Raji (cell line): ENCODE results near the gene DNAJB4.

Experiments
- POLR2A ChIP-seq: IDR thresholded peaks from 2 replicates; pipeline ENCODE4 v1.6.1; 2011; ENCODE audit warnings: low read depth, low read length, control low read depth; ENCODE audit not compliant: insufficient read depth

Gene DNAJB4

GRCh38 chr1:78004719-78005447, at the start of gene DNAJB4:
DNAJB4 (plus strand) TSS chr1:78004939; CDS start chr1:78005111, 172 bp downstream.
- TF ChIP-seq POLR2A, result peak; percentile 59; the same call in 1 of the 2 replicates

GRCh38 chr1:77955709-77956108, 49.0 kb upstream of the DNAJB4 start:
- TF ChIP-seq POLR2A, result no peak

GRCh38 chr1:77956464-77956863, 48.3 kb upstream of the DNAJB4 start:
- no peak for TF ChIP-seq POLR2A

GRCh38 chr1:77958391-77958790, 46.3 kb upstream of the DNAJB4 start:
- TF ChIP-seq POLR2A, result no peak

GRCh38 chr1:77958850-77959249, 45.9 kb upstream of the DNAJB4 start:
- no peak for TF ChIP-seq POLR2A

- no peak for TF ChIP-seq POLR2A
These were observed 43.3 kb upstream of the DNAJB4 start for GRCh38 chr1:77961392-77961791.

- TF ChIP-seq POLR2A, result no peak
These were observed 38.4 kb upstream of the DNAJB4 start for GRCh38 chr1:77966291-77966690.

- TF ChIP-seq POLR2A, result no peak
These were observed 34.5 kb upstream of the DNAJB4 start for GRCh38 chr1:77970192-77970591.

- no peak for TF ChIP-seq POLR2A
These were observed 32.7 kb upstream of the DNAJB4 start for GRCh38 chr1:77972080-77972479.

- TF ChIP-seq POLR2A, result no peak
These were observed 29.4 kb upstream of the DNAJB4 start for GRCh38 chr1:77975386-77975785.

GRCh38 chr1:77975907-77976306, 28.8 kb upstream of the DNAJB4 start:
- TF ChIP-seq POLR2A, result no peak

GRCh38 chr1:77976433-77977076, 28.2 kb upstream of the DNAJB4 start:
- no peak for TF ChIP-seq POLR2A

- TF ChIP-seq POLR2A, result no peak
These were observed 26.8 kb upstream of the DNAJB4 start for GRCh38 chr1:77977989-77978292.

- TF ChIP-seq POLR2A, result no peak; the same call in 1 of the 2 replicates
These were observed 26.3 kb upstream of the DNAJB4 start for GRCh38 chr1:77978293-77978968.

GRCh38 chr1:77978969-77979876, 25.5 kb upstream of the DNAJB4 start, which contains the start of gene FUBP1:
FUBP1 (minus strand) TSS chr1:77979072; CDS start chr1:77979004, 68 bp downstream.
- peak; percentile 98 for TF ChIP-seq POLR2A

GRCh38 chr1:77983997-77984355, 20.8 kb upstream of the DNAJB4 start:
- TF ChIP-seq POLR2A, result no peak

GRCh38 chr1:77984629-77985028, 20.1 kb upstream of the DNAJB4 start:
- TF ChIP-seq POLR2A, result no peak
